HepG2 (cell line): Measurements from ENCODE around the gene RNF149. TPM values are rescaled to one million over a fixed set of nuclear protein-coding genes. Genes with fewer than 3 reads are reported as not detected.

ENCODE experiments used
- CAMTA2 ChIP-seq: sonication (generic); formaldehyde crosslinking; IDR thresholded peaks from 2 replicates; pipeline ENCODE4 v1.4.0; 2020; ENCODE audit warnings: mild to moderate bottlenecking, missing genetic modification reagents, borderline replicate concordance
- HOXA5 ChIP-seq: sonication (generic); formaldehyde crosslinking; IDR thresholded peaks from 2 replicates; pipeline ENCODE4 v1.4.0; 2020; ENCODE audit warnings: missing genetic modification reagents
- HOXA7 ChIP-seq: sonication (generic); formaldehyde crosslinking; IDR thresholded peaks from 2 replicates; pipeline ENCODE4 v1.8.1; 2022; ENCODE audit warnings: mild to moderate bottlenecking, missing genetic modification reagents, moderate library complexity
- KAT2B ChIP-seq: fragments of 150-350 bp; IDR thresholded peaks from 2 replicates; pipeline ENCODE4 v1.6.1; 2014; ENCODE audit warnings: low read depth, low read length, borderline replicate concordance
- SIX4 ChIP-seq: sonication (generic); formaldehyde crosslinking; IDR thresholded peaks from 2 replicates; pipeline ENCODE4 v1.4.0; 2020; ENCODE audit warnings: missing genetic modification reagents
- SP5 ChIP-seq: IDR thresholded peaks from 2 replicates; pipeline ENCODE4 v1.6.1; 2016; ENCODE audit warnings: low read depth, borderline replicate concordance
- TEAD3 ChIP-seq: optimal IDR thresholded peaks from 2 replicates; pipeline ENCODE3; 2016; ENCODE audit warnings: borderline replicate concordance
- THAP11 ChIP-seq: IDR thresholded peaks from 2 replicates; pipeline ENCODE4 v1.6.1; 2016; ENCODE audit warnings: missing biosample characterization, missing genetic modification reagents
- ZNF333 ChIP-seq: sonication (generic); formaldehyde crosslinking; IDR thresholded peaks from 2 replicates; pipeline ENCODE4 v1.4.0; 2020; ENCODE audit warnings: mild to moderate bottlenecking, missing genetic modification reagents, borderline replicate concordance
- ZNF644 ChIP-seq: IDR thresholded peaks from 2 replicates; pipeline ENCODE4 v1.6.1; 2016; ENCODE audit warnings: low read depth
- ZNF782 ChIP-seq: sonication (generic); formaldehyde crosslinking; IDR thresholded peaks from 2 replicates; pipeline ENCODE4 v1.4.0; 2020; ENCODE audit warnings: missing genetic modification reagents, mild to moderate bottlenecking, borderline replicate concordance
- ZNF790 ChIP-seq: sonication (generic); formaldehyde crosslinking; IDR thresholded peaks from 2 replicates; pipeline ENCODE4 v1.8.0; 2022; ENCODE audit warnings: missing genetic modification reagents, mild to moderate bottlenecking, borderline replicate concordance
- polyA plus RNA-seq, 8 experiments: library from polyadenylated mRNA; depleted of rRNA in 3 of 8; stranded (reverse) in 7 of 8; unstranded in 1 of 8; fragments of >200 nt; fragmentation: Illumina TruSeq in 4 of 8; extraction: Trizol in 4 of 8; gene quantifications; 2 replicates each; pipeline versions ENCODE4 v1.2.1 to v1.2.3, GENCODE V29; 2011 to 2016; ENCODE audit warnings: low read depth in 4 of 8, missing spikeins in 1 of 8, mixed read lengths in 1 of 8; ENCODE audit not compliant: insufficient read depth in 1 of 8
- total RNA-seq, 5 experiments: library from RNA; depleted of rRNA; stranded (reverse); fragments of >200 nt; fragmentation: Illumina TruSeq; extraction: Trizol; gene quantifications; 2 replicates each; pipeline ENCODE4 v1.2.3, GENCODE V29; 2016; ENCODE audit warnings: low read depth in 1 of 5
- TF ChIP-seq, protein P1 (sequence below): sonication (generic); formaldehyde crosslinking; IDR thresholded peaks from 2 replicates; pipeline ENCODE4 v1.5.0; 2020; ENCODE audit warnings: missing genetic modification reagents
- TF ChIP-seq, protein P2 (sequence below): sonication (generic); formaldehyde crosslinking; IDR thresholded peaks from 2 replicates; pipeline ENCODE4 v1.4.0; 2020; ENCODE audit warnings: missing genetic modification reagents
- TF ChIP-seq, protein P3 (sequence below): sonication (generic); formaldehyde crosslinking; IDR thresholded peaks from 2 replicates; pipeline ENCODE4 v1.5.0; 2020; ENCODE audit warnings: mild to moderate bottlenecking, missing genetic modification reagents, moderate library complexity
- TF ChIP-seq, protein P4 (sequence below): IDR thresholded peaks from 2 replicates; pipeline ENCODE4 v1.6.1; 2012; ENCODE audit warnings: low read depth, low read length, improper control_type of control experiment
- TF ChIP-seq, protein P5 (sequence below): sonication (generic); formaldehyde crosslinking; IDR thresholded peaks from 2 replicates; pipeline ENCODE4 v1.9.0; 2021; ENCODE audit warnings: missing genetic modification reagents, mild to moderate bottlenecking, borderline replicate concordance
- TF ChIP-seq, protein P6 (sequence below): sonication (generic); formaldehyde crosslinking; IDR thresholded peaks from 2 replicates; pipeline ENCODE4 v1.9.0; 2021; ENCODE audit warnings: missing genetic modification reagents, borderline replicate concordance

Gene RNF149
- total and polyA plus RNA-seq, 2 of the 13 experiments (the other 11 are each of a cell fraction or from before 2014, with no cell fraction given): 87.6 to 109 TPM

DNA sequence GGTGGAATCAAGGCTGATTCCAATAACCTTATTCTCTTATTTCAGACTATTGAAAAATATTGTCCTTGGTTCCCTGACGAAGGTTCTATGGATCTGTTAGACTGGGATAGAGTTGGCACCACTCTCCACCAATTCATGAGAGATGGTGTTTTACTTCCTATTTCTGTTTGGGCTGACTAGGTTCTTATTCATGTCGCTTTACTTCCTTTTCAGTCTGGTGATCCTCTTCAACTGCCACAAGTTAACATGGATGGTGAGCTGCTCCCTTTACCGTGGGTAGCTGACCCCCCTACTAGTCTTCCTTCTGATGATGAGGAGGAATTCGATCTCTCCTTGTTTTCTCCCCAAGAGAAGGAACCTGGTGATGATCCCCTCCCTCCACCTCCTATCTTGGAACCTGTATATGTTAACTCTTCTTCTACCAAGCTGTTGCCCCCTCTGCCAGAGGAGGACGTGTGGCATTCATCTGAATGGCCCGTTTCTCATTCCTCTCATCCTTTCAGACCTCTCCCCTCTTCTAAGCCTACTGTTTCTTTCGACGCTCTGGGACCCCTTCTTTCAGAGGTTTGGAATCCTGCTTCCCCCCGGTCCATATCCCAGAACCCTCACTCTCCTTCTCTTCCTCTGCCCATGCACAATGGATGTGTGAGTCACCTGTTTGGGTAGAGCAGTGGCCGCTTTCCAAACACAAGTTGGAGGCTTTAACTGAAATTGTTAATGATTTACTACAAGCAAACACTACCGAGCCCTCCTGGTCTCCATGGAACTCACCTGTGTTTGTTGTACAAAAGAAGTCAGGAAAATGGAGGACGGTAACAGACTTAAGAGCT lies 69.4 kb downstream of the RNF149 start (continued):
- TF ChIP-seq, protein P1, sequence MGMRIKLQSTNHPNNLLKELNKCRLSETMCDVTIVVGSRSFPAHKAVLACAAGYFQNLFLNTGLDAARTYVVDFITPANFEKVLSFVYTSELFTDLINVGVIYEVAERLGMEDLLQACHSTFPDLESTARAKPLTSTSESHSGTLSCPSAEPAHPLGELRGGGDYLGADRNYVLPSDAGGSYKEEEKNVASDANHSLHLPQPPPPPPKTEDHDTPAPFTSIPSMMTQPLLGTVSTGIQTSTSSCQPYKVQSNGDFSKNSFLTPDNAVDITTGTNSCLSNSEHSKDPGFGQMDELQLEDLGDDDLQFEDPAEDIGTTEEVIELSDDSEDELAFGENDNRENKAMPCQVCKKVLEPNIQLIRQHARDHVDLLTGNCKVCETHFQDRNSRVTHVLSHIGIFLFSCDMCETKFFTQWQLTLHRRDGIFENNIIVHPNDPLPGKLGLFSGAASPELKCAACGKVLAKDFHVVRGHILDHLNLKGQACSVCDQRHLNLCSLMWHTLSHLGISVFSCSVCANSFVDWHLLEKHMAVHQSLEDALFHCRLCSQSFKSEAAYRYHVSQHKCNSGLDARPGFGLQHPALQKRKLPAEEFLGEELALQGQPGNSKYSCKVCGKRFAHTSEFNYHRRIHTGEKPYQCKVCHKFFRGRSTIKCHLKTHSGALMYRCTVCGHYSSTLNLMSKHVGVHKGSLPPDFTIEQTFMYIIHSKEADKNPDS: 0 out of 2 replicates have a peak, but pooled peaks have one; percentile 44
- TF ChIP-seq ZNF790 (CRISPR knock-in tag): 0 out of 2 replicates have a peak, but pooled peaks have one; percentile 26
- TF ChIP-seq, protein P2, sequence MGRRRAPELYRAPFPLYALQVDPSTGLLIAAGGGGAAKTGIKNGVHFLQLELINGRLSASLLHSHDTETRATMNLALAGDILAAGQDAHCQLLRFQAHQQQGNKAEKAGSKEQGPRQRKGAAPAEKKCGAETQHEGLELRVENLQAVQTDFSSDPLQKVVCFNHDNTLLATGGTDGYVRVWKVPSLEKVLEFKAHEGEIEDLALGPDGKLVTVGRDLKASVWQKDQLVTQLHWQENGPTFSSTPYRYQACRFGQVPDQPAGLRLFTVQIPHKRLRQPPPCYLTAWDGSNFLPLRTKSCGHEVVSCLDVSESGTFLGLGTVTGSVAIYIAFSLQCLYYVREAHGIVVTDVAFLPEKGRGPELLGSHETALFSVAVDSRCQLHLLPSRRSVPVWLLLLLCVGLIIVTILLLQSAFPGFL (CRISPR knock-in tag): no peak
- TF ChIP-seq, protein P3, sequence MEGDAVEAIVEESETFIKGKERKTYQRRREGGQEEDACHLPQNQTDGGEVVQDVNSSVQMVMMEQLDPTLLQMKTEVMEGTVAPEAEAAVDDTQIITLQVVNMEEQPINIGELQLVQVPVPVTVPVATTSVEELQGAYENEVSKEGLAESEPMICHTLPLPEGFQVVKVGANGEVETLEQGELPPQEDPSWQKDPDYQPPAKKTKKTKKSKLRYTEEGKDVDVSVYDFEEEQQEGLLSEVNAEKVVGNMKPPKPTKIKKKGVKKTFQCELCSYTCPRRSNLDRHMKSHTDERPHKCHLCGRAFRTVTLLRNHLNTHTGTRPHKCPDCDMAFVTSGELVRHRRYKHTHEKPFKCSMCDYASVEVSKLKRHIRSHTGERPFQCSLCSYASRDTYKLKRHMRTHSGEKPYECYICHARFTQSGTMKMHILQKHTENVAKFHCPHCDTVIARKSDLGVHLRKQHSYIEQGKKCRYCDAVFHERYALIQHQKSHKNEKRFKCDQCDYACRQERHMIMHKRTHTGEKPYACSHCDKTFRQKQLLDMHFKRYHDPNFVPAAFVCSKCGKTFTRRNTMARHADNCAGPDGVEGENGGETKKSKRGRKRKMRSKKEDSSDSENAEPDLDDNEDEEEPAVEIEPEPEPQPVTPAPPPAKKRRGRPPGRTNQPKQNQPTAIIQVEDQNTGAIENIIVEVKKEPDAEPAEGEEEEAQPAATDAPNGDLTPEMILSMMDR (CRISPR knock-in tag): no peak; the same call in 1 of the 2 replicates
- no peak for TF ChIP-seq CAMTA2
- TF ChIP-seq ZNF644: peak; percentile 91
- no peak for TF ChIP-seq ZNF782 (CRISPR knock-in tag)
- TF ChIP-seq THAP11 (CRISPR knock-in tag): peak; percentile 43; the same call in 1 of the 2 replicates
- TF ChIP-seq HOXA7 (CRISPR knock-in tag): no peak
- TF ChIP-seq ZNF333 (CRISPR knock-in tag): no peak
- TF ChIP-seq, protein P4, sequence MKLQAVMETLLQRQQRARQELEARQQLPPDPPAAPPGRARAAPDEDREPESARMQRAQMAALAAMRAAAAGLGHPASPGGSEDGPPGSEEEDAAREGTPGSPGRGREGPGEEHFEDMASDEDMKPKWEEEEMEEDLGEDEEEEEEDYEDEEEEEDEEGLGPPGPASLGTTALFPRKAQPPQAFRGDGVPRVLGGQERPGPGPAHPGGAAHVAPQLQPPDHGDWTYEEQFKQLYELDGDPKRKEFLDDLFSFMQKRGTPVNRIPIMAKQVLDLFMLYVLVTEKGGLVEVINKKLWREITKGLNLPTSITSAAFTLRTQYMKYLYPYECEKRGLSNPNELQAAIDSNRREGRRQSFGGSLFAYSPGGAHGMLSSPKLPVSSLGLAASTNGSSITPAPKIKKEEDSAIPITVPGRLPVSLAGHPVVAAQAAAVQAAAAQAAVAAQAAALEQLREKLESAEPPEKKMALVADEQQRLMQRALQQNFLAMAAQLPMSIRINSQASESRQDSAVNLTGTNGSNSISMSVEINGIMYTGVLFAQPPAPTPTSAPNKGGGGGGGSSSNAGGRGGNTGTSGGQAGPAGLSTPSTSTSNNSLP: 0 out of 2 replicates have a peak, but pooled peaks have one; percentile 24
- no peak for TF ChIP-seq KAT2B
- TF ChIP-seq, protein P5, sequence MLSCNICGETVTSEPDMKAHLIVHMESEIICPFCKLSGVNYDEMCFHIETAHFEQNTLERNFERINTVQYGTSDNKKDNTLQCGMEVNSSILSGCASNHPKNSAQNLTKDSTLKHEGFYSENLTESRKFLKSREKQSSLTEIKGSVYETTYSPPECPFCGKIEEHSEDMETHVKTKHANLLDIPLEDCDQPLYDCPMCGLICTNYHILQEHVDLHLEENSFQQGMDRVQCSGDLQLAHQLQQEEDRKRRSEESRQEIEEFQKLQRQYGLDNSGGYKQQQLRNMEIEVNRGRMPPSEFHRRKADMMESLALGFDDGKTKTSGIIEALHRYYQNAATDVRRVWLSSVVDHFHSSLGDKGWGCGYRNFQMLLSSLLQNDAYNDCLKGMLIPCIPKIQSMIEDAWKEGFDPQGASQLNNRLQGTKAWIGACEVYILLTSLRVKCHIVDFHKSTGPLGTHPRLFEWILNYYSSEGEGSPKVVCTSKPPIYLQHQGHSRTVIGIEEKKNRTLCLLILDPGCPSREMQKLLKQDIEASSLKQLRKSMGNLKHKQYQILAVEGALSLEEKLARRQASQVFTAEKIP: no peak
- TF ChIP-seq SIX4: no peak
- TF ChIP-seq, protein P6, sequence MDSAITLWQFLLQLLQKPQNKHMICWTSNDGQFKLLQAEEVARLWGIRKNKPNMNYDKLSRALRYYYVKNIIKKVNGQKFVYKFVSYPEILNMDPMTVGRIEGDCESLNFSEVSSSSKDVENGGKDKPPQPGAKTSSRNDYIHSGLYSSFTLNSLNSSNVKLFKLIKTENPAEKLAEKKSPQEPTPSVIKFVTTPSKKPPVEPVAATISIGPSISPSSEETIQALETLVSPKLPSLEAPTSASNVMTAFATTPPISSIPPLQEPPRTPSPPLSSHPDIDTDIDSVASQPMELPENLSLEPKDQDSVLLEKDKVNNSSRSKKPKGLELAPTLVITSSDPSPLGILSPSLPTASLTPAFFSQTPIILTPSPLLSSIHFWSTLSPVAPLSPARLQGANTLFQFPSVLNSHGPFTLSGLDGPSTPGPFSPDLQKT (CRISPR knock-in tag): no peak
- no peak for TF ChIP-seq HOXA5
- no peak for TF ChIP-seq SP5 (CRISPR knock-in tag)
- TF ChIP-seq TEAD3 (CRISPR knock-in tag): peak; percentile 67
